WTC11 (cell line): ENCODE data around the gene EPHA4.

Experiments used
- CDX4 ChIP-seq: fragments of 250-450 bp; sonication (Bioruptor Pico); IDR thresholded peaks from 2 replicates; pipeline ENCODE4 v1.9.0; 2021; ENCODE audit warnings: moderate library complexity, mild to moderate bottlenecking, inconsistent platforms, borderline replicate concordance
- JAZF1 ChIP-seq: fragments of 250-450 bp; sonication (Bioruptor Pico); IDR thresholded peaks from 2 replicates; pipeline ENCODE4 v1.9.0; 2021; ENCODE audit warnings: moderate library complexity, mild to moderate bottlenecking, inconsistent platforms
- TF ChIP-seq, protein P1 (sequence below): fragments of 200-600 bp; IDR thresholded peaks from 2 replicates; pipeline ENCODE4 v1.8.0; 2022; ENCODE audit warnings: antibody characterized with exemption

DNA sequence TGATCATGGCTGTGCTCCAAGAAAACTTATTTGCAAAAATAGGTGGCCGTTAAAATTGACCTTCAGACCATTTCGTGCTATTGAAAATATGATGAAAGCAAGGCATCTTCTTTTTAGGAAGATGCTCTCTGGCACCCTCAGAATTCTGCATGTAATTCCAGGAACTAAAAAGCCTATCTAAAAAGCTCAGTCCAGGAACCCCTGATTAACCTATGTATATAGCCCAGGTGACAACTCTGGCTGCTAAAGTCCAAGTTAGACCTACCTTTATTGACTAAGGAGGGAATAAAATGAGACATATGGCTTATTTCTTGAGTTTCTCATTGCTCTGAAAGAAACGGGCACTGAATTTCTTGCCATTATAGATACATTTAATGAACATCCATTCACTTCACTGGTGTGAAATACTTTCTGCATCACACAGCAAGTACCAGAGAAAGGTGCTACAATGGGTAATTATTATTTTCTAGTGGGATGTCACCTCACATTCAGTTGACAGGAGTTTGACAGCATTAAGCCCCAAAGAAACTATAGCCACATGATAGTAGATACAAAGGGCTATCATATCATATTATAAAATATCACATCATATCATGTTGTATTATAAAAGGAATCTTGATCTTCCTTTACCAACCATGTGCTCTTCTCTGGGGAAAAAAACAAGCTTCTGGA, 83.8 kb downstream of the EPHA4 start:
- TF ChIP-seq CDX4 (CRISPR knock-in tag) (no peak), JAZF1 (no peak)
- TF ChIP-seq, protein P1, sequence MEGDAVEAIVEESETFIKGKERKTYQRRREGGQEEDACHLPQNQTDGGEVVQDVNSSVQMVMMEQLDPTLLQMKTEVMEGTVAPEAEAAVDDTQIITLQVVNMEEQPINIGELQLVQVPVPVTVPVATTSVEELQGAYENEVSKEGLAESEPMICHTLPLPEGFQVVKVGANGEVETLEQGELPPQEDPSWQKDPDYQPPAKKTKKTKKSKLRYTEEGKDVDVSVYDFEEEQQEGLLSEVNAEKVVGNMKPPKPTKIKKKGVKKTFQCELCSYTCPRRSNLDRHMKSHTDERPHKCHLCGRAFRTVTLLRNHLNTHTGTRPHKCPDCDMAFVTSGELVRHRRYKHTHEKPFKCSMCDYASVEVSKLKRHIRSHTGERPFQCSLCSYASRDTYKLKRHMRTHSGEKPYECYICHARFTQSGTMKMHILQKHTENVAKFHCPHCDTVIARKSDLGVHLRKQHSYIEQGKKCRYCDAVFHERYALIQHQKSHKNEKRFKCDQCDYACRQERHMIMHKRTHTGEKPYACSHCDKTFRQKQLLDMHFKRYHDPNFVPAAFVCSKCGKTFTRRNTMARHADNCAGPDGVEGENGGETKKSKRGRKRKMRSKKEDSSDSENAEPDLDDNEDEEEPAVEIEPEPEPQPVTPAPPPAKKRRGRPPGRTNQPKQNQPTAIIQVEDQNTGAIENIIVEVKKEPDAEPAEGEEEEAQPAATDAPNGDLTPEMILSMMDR = no peak
